Activated T-cell treated with anti-CD3 and anti-CD28 coated beads, Interleukin-2, amount 50 U/mL, for 24 hours (primary cell): ENCODE results near the gene RNPEPL1.

Experiments
- DNase-seq: peaks from one replicate; pipeline ENCODE4 v3.0.0-alpha.2; 2020
- H3K27ac Mint-ChIP-seq: 2 replicates; pipeline ENCODE4 v1.8.0; 2020; ENCODE audit warnings: mild to moderate bottlenecking, mixed read lengths
- H3K27me3 Mint-ChIP-seq: 2 replicates; pipeline ENCODE4 v1.8.0; 2020; ENCODE audit warnings: mixed read lengths
- H3K36me3 Mint-ChIP-seq: 2 replicates; pipeline ENCODE4 v1.8.0; 2020; ENCODE audit warnings: low read depth, mixed read lengths
- H3K4me1 Mint-ChIP-seq: 2 replicates; pipeline ENCODE4 v1.8.0; 2020; ENCODE audit warnings: low read depth, mixed read lengths
- H3K4me3 Mint-ChIP-seq: 2 replicates; pipeline ENCODE4 v1.8.0; 2020; ENCODE audit warnings: mild to moderate bottlenecking, moderate library complexity, mixed read lengths
- H3K9me3 Mint-ChIP-seq: 2 replicates; pipeline ENCODE4 v1.8.0; 2020; ENCODE audit warnings: mixed read lengths

RNPEPL1 gene

DNA sequence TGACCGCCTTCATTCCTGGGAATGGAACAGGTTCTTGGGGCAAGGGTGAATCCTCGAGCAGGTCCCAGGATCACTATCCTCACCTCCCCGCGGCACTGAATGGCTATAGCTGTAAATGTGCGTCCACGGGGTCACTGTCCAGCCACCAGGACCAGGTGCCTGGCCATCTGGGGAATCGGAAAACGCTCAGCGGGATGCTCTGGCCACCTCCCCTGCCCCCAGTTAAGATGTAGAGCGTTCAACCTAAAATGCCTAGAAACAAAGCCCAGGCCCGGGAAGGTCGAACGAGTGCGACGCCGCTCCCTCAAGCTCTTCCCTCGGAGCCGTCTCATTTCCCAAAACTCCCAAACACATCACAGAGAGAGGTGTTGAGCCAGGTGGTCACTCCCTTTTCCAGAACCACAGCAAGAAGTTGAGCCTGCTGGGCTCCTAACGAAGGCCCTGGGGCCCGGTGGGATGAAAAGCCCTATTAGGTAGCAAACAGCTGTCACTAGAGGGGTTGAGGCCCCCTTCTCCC is 17.5 kb downstream of the RNPEPL1 start:
- peak overlapping the region; percentile 93 for H3K27ac Mint-ChIP-seq
- peaks cover 62% of the 10 kb centered on the region for H3K36me3 Mint-ChIP-seq
- H3K27me3 Mint-ChIP-seq = no peaks in the 10 kb centered on the region
- H3K9me3 Mint-ChIP-seq = no peaks in the 10 kb centered on the region
- H3K4me3 Mint-ChIP-seq = peak overlapping the region; percentile 97
- no peak for DNase-seq
- peaks cover 65% of the 10 kb centered on the region for H3K4me1 Mint-ChIP-seq

GRCh38 chr2:240586198-240586918 is 18.1 kb downstream of the RNPEPL1 start, which contains the start of gene CAPN10:
Gene CAPN10, plus strand, starts transcription at chr2:240586734. Its CDS starts 178 bp downstream, at chr2:240586912.
- peak; percentile 97 for DNase-seq
- Mint-ChIP-seq H3K27ac (peak within 1 kb of the TSS; percentile 93), H3K27me3 (no peaks in the 10 kb centered on the region), H3K4me1 (peaks cover 64% of the 10 kb centered on the region), H3K9me3 (no peaks in the 10 kb centered on the region), H3K4me3 (peak within 1 kb of the TSS; percentile 97), H3K36me3 (peaks cover 63% of the 10 kb centered on the region)

DNA sequence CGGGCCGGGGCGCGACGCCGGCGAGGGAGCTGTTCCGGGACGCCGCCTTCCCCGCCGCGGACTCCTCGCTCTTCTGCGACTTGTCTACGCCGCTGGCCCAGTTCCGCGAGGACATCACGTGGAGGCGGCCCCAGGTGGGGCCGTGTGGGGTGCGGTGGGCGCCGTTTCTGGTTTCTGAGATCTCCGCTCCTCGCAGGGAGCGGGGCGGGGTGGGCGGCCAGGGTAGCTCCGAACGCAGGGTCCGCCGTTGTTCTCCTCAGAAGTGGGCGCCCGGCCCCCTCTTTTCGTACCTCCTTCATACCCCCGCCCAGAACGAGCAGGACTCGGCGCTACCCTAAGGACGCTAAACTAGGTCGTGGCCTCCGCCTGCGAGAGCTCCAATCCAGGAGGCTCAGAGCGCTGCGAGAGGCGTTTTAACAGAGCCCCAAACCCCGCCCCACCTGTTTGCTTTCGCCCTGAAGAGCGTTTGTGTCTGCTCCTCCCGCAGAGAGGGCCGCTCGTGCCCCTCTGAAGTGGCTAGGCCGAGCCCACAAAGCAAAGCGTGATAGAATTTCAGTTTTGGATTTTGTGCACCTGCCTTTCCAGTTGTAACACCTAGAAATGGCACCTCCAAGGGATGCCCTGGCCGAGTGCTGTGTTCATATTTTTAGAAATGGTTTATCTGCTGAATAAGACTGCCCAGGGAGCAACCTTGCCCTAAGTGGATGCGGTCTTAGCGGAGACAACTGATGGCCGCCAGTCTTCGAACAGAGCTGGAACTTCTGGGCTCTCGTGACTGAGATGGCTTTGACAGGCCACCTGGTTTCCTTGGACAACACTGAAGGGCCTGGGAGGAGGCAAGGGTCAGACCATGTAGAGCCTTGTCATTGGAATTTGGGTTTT is 18.9 kb downstream of the RNPEPL1 start:
- H3K27ac Mint-ChIP-seq = peak overlapping the region; percentile 92
- peak overlapping the region; percentile 97 for H3K4me3 Mint-ChIP-seq
- no peaks in the 10 kb centered on the region for H3K9me3 Mint-ChIP-seq
- H3K27me3 Mint-ChIP-seq = no peaks in the 10 kb centered on the region
- peaks cover 63% of the 10 kb centered on the region for H3K36me3 Mint-ChIP-seq
- H3K4me1 Mint-ChIP-seq = peaks cover 65% of the 10 kb centered on the region
- peak; percentile 71 for DNase-seq

- Mint-ChIP-seq H3K27me3 (no peaks in the 10 kb centered on the region), H3K9me3 (no peaks in the 10 kb centered on the region), H3K4me1 (peaks cover 59% of the 10 kb centered on the region), H3K4me3 (peak overlapping the region; percentile 97), H3K36me3 (peaks cover 69% of the 10 kb centered on the region), H3K27ac (peak overlapping the region; percentile 92)
- no peak for DNase-seq
These were observed 19.8 kb downstream of the RNPEPL1 start for GRCh38 chr2:240588006-240588655.

DNA sequence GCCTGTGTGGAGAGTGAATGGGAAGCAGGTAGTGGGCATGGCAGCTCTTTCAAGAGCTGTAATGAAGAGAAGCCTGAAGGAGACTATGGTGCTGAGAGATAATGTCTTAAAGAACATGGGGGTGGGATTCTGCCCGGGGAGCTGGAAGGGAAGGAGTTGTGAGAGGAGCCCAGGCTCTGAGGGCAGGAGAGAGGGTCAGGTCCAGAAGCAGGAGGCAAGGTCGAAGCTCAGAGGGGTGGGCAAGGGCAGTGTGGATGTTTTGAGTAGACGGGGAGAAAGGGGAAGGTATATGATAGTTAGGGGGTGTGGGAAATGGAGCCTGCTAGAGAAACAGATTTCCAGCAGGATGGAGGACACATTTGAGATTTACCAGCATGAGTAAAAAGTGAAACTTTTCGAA is 20.4 kb downstream of the RNPEPL1 start:
- H3K27me3 Mint-ChIP-seq = no peaks in the 10 kb centered on the region
- H3K9me3 Mint-ChIP-seq = no peaks in the 10 kb centered on the region
- peaks cover 71% of the 10 kb centered on the region for H3K36me3 Mint-ChIP-seq
- peak overlapping the region; percentile 71 for H3K27ac Mint-ChIP-seq
- H3K4me3 Mint-ChIP-seq = peak overlapping the region; percentile 97
- peaks cover 55% of the 10 kb centered on the region for H3K4me1 Mint-ChIP-seq
- no peak for DNase-seq

DNA sequence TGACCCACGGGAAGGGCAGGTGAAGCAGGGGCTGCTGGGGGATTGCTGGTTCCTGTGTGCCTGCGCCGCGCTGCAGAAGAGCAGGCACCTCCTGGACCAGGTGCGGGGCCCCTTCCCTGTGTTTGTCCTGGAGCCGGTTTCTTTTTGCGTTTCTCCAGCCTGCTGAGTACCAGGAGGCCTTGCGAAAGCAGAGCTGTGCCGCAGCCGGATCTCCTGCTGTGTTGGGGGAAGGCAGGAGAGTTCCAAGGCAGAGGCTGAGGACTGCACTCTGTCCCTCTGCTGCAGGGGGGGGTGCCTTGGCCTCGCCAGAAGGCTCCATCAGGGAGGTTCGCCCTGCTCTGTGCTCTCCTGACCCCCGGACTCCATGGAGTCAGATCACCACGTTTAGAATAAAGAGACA is 21.1 kb downstream of the RNPEPL1 start:
- Mint-ChIP-seq H3K36me3 (peaks cover 73% of the 10 kb centered on the region), H3K4me1 (peaks cover 51% of the 10 kb centered on the region), H3K9me3 (no peaks in the 10 kb centered on the region), H3K27me3 (no peaks in the 10 kb centered on the region), H3K4me3 (no peak overlapping the region), H3K27ac (peak overlapping the region; percentile 71)
- DNase-seq = no peak

DNA sequence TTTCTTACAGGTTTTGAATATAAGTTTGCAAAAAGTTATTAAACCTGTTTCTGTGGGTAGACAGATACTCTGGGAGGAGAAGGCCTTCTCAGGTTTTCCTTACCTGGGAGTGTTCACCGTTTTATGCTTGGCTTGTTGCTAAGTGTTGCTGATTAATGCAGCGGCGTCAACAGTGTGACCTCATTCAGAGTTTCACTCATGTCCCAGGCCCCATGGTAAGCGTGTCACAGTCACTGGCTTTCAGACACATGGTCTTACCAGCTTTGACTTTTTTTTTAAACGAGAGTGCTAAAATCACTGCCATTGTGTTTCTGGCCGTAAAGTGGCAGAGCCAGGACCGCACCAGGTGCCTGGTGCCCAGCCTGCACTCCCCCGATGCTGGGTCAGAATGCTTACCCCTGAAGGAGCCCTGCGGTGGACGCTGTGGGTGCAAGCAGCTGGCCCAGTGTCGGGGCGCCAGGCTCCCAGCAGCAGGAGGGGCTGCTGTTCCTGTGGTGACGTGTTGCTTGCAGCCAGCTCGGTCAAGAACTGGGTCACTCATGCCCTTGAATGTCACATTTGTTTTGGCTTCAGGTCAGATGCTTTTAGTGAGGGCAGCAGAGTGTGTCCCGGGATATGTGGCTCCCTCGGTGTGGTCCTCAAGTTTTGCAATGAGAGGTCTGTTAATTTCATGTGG is 21.7 kb downstream of the RNPEPL1 start:
- Mint-ChIP-seq H3K36me3 (peaks cover 69% of the 10 kb centered on the region), H3K27ac (no peak overlapping the region)

DNA sequence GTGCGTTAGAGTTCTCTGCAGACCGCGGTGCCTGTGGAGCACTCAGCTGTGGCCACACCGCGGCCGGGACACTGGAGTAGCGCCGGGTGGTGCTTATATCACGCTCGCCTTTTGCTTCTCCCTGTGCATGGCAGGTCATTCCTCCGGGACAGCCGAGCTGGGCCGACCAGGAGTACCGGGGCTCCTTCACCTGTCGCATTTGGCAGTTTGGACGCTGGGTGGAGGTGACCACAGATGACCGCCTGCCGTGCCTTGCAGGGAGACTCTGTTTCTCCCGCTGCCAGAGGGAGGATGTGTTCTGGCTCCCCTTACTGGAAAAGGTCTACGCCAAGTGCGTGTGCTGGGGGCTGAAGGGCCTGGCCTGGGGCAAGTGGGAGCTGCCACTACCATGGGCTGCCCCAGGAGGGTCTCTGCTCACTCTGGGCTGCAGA is 22.4 kb downstream of the RNPEPL1 start:
- no peaks in the 10 kb centered on the region for H3K9me3 Mint-ChIP-seq
- H3K36me3 Mint-ChIP-seq = peaks cover 66% of the 10 kb centered on the region
- no peak overlapping the region for H3K27ac Mint-ChIP-seq
- H3K4me3 Mint-ChIP-seq = no peak overlapping the region
- H3K27me3 Mint-ChIP-seq = no peaks in the 10 kb centered on the region
- DNase-seq = no peak
- H3K4me1 Mint-ChIP-seq = peaks cover 38% of the 10 kb centered on the region

More for the DNA sequence above, 21.7 kb downstream of the RNPEPL1 start:
- Mint-ChIP-seq H3K4me3 (no peak overlapping the region), H3K9me3 (no peaks in the 10 kb centered on the region), H3K4me1 (peaks cover 45% of the 10 kb centered on the region), H3K27me3 (no peaks in the 10 kb centered on the region)
- no peak for DNase-seq

- Mint-ChIP-seq H3K9me3 (no peaks in the 10 kb centered on the region), H3K4me3 (no peak overlapping the region), H3K27ac (no peak overlapping the region), H3K27me3 (no peaks in the 10 kb centered on the region), H3K36me3 (peaks cover 67% of the 10 kb centered on the region), H3K4me1 (peaks cover 36% of the 10 kb centered on the region)
- DNase-seq = no peak
These were observed 22.9 kb downstream of the RNPEPL1 start for GRCh38 chr2:240591226-240591625.

- Mint-ChIP-seq H3K9me3 (no peaks in the 10 kb centered on the region), H3K36me3 (peaks cover 69% of the 10 kb centered on the region)
These were observed 23.5 kb downstream of the RNPEPL1 start for GRCh38 chr2:240591784-240592183.

GRCh38 chr2:240593026-240593702 is 24.9 kb downstream of the RNPEPL1 start:
- H3K27ac Mint-ChIP-seq = no peak overlapping the region
- no peaks in the 10 kb centered on the region for H3K27me3 Mint-ChIP-seq
- peaks cover 66% of the 10 kb centered on the region for H3K36me3 Mint-ChIP-seq
- H3K4me3 Mint-ChIP-seq = no peak overlapping the region
- peak; percentile 23 for DNase-seq
- peaks cover 26% of the 10 kb centered on the region for H3K4me1 Mint-ChIP-seq
- no peaks in the 10 kb centered on the region for H3K9me3 Mint-ChIP-seq

More at GRCh38 chr2:240591784-240592183, 23.5 kb downstream of the RNPEPL1 start:
- Mint-ChIP-seq H3K4me1 (peaks cover 36% of the 10 kb centered on the region), H3K27me3 (no peaks in the 10 kb centered on the region), H3K4me3 (no peak overlapping the region), H3K27ac (no peak overlapping the region)
- DNase-seq = no peak

DNA sequence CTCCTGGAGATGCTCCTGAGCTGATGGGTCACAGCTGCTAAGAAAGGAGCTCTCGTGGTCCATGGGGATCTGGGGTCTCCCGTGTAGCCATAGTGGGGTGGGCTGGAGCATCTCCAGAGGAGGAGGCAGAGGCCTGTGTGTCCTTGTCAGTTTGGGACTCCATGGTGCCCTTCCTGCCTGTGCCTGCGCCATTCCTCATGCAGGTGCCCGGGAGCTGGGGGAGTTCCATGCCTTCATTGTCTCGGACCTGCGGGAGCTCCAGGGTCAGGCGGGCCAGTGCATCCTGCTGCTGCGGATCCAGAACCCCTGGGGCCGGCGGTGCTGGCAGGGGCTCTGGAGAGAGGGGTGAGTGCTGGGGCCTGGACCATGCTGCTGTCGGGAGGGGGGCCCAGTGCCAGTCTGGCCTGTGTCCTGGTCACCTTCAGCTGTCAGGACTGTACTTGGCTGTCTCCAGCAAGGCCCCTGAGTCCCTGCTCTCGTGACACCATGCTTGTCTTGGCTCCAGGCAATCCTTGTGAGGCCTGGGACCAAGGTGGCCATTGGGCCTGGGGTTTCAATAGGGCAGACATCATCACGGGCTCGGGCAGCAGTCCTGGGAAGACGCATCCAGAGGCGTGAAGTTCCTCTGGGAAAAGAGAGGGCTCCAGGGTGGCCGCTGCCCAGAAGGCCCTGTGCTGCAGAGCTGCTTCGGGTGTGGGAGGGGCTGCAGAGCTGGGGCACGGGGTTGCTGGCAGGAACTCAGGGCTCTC is 25.6 kb downstream of the RNPEPL1 start:
- no peaks in the 10 kb centered on the region for H3K27me3 Mint-ChIP-seq
- peaks cover 18% of the 10 kb centered on the region for H3K4me1 Mint-ChIP-seq
- no peaks in the 10 kb centered on the region for H3K9me3 Mint-ChIP-seq
- H3K4me3 Mint-ChIP-seq = no peak overlapping the region
- peaks cover 69% of the 10 kb centered on the region for H3K36me3 Mint-ChIP-seq
- no peak overlapping the region for H3K27ac Mint-ChIP-seq
- peak; percentile 19 for DNase-seq
